Fibroblast of the aortic adventitia (primary cell): ENCODE data around the gene ADAMTS14. TPM values are rescaled to one million over a fixed set of nuclear protein-coding genes. Genes with fewer than 3 reads are reported as not detected.

ENCODE experiments used
- DNase-seq: peaks from one replicate; pipeline ENCODE4 v3.0.0-alpha.2; 2010; ENCODE audit warnings: low read depth
- H3K4me3 ChIP-seq: 2 replicates; pipeline ENCODE4 v1.5.1; 2011; ENCODE audit warnings: low read depth, mild to moderate bottlenecking, control low read depth, low read length, moderate library complexity
- small RNA-seq: library from RNA; depleted of rRNA; stranded (forward); fragments of <200 nt; gene quantifications from one replicate; pipeline ENCODE3, GENCODE V24; 2012
- total RNA-seq: library from RNA; depleted of rRNA; stranded (reverse); fragments of >200 nt; gene quantifications from 2 replicates; pipeline ENCODE4 v1.2.3, GENCODE V29; 2012; ENCODE audit warnings: low replicate concordance
- TF ChIP-seq, protein P1 (sequence below): IDR thresholded peaks from 2 replicates; pipeline ENCODE4 v1.5.1; 2011; ENCODE audit warnings: mild to moderate bottlenecking, low read length, control low read depth, inconsistent platforms; ENCODE audit not compliant: insufficient read depth

The ADAMTS14 gene
- total RNA-seq, 1 donor: 5.3 TPM

DNA sequence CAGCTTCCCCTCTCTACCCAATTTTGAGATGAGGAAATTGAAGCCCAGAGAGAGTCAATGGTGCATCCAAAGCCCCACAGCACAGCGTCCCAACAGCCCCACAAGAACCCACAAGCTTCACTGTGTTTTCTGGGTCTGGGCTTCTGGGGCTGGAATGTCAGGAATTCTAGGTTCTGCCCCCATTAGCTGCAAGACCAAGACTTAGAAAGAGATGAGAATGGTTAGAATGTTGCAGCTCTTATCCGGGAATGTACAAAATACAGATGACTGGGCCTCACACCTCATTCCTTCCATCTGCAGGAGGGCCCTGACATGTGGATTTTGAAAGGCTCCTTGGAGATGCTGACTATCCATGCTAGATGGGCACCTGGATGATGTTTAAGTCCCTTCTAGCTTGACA is 137.4 kb downstream of the ADAMTS14 start:
- DNase-seq: no peak
- H3K4me3 ChIP-seq: no peak overlapping the region
- TF ChIP-seq, protein P1, sequence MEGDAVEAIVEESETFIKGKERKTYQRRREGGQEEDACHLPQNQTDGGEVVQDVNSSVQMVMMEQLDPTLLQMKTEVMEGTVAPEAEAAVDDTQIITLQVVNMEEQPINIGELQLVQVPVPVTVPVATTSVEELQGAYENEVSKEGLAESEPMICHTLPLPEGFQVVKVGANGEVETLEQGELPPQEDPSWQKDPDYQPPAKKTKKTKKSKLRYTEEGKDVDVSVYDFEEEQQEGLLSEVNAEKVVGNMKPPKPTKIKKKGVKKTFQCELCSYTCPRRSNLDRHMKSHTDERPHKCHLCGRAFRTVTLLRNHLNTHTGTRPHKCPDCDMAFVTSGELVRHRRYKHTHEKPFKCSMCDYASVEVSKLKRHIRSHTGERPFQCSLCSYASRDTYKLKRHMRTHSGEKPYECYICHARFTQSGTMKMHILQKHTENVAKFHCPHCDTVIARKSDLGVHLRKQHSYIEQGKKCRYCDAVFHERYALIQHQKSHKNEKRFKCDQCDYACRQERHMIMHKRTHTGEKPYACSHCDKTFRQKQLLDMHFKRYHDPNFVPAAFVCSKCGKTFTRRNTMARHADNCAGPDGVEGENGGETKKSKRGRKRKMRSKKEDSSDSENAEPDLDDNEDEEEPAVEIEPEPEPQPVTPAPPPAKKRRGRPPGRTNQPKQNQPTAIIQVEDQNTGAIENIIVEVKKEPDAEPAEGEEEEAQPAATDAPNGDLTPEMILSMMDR: no peak

GRCh38 chr10:70810967-70811366 is 138.7 kb downstream of the ADAMTS14 start:
- H3K4me3 ChIP-seq: no peak overlapping the region
- no peak for DNase-seq
- TF ChIP-seq, protein P1: no peak

- no peak overlapping the region for H3K4me3 ChIP-seq
- DNase-seq: no peak
- TF ChIP-seq, protein P1: no peak
Measured at GRCh38 chr10:70811881-70812280, 139.6 kb downstream of the ADAMTS14 start.

Small RNA genes within 50 kb of the gene (small RNA-seq; reads per million reads assigned to genes)
- not detected for gene RPS26P40

Other genes starting within 250 kb of the ADAMTS14 start
- not detected in 2 replicates for gene NODAL, start 230.8 kb upstream of the ADAMTS14 start, total RNA-seq
- 0.16 and 0.18 TPM in 2 replicates for gene PALD1, start 193.7 kb upstream of the ADAMTS14 start, total RNA-seq
- not detected in 2 replicates for gene PRF1, start 69.8 kb upstream of the ADAMTS14 start, total RNA-seq
- not detected in 2 replicates for gene TBATA, start 112.9 kb downstream of the ADAMTS14 start, total RNA-seq
- gene SGPL1, start 143.4 kb downstream of the ADAMTS14 start, total RNA-seq: 26.3 and 117 TPM in 2 replicates
- 3.4 and 23.7 TPM in 2 replicates for gene PCBD1, start 216.1 kb downstream of the ADAMTS14 start, total RNA-seq